Natural killer cell (primary cell): ENCODE measurements around the gene KRCC1. TPM values are rescaled to one million over a fixed set of nuclear protein-coding genes. Genes with fewer than 3 reads are reported as not detected.

Experiments used
- ATAC-seq, 3 donors: fragments of 150-1000 bp in 2 of 3; fragments of 200-7000 bp in 1 of 3; cut with Tn5 transposase; 1 replicate in 1 of 3; 2 replicates in 2 of 3; pipeline ENCODE4 v1.10.0; 2021; ENCODE audit warnings: mild to moderate bottlenecking in 2 of 3, moderate library complexity in 2 of 3
- DNase-seq, 2 donors: peaks; one replicate each; pipeline versions ENCODE4 v3.0.0 to v3.0.0-alpha.2; 2013 to 2021; ENCODE audit warnings: mixed read lengths in 1 of 2
- H3K27ac ChIP-seq: one replicate; pipeline ENCODE4 v1.5.1; 2013; ENCODE audit warnings: mild to moderate bottlenecking, low read length
- H3K27me3 ChIP-seq: one replicate; pipeline ENCODE4 v1.6.1; 2013; ENCODE audit warnings: low read length; ENCODE audit not compliant: control insufficient read depth, insufficient read depth
- H3K36me3 ChIP-seq: one replicate; pipeline ENCODE4 v1.6.1; 2013; ENCODE audit warnings: low read length; ENCODE audit not compliant: control insufficient read depth, insufficient read depth
- H3K4me1 ChIP-seq: one replicate; pipeline ENCODE4 v1.6.1; 2013; ENCODE audit warnings: low read length; ENCODE audit not compliant: control insufficient read depth, insufficient read depth
- H3K4me3 ChIP-seq: one replicate; pipeline ENCODE4 v1.5.1; 2013; ENCODE audit warnings: low read length
- H3K9me3 ChIP-seq: one replicate; pipeline ENCODE4 v1.6.1; 2013; ENCODE audit warnings: low read length; ENCODE audit not compliant: control insufficient read depth, insufficient read depth
- H3K27ac Mint-ChIP-seq, 2 donors: one replicate each; pipeline ENCODE4 v1.8.0; 2022; ENCODE audit warnings: mild to moderate bottlenecking in 2 of 2, mixed read lengths in 2 of 2, moderate library complexity in 1 of 2
- H3K27me3 Mint-ChIP-seq, 2 donors: one replicate each; pipeline ENCODE4 v1.8.0; 2022; ENCODE audit warnings: low read depth in 2 of 2, mixed read lengths in 2 of 2
- H3K36me3 Mint-ChIP-seq: one replicate; pipeline ENCODE4 v1.8.0; 2022; ENCODE audit warnings: mixed read lengths
- H3K4me1 Mint-ChIP-seq, 2 donors: one replicate each; pipeline ENCODE4 v1.8.0; 2022; ENCODE audit warnings: mixed read lengths in 2 of 2
- H3K4me3 Mint-ChIP-seq: one replicate; pipeline ENCODE4 v1.8.0; 2022; ENCODE audit warnings: mild to moderate bottlenecking, moderate library complexity, mixed read lengths
- H3K9me3 Mint-ChIP-seq, 2 donors: one replicate each; pipeline ENCODE4 v1.8.0; 2022; ENCODE audit warnings: mixed read lengths in 2 of 2
- CTCF ChIP-seq: fragments of 200-600 bp; IDR thresholded peaks from one replicate; pipeline ENCODE4 v1.8.0; 2022; ENCODE audit warnings: antibody characterized with exemption
- WGBS: methylation state at CpG from one replicate; pipeline ENCODE4 v1.1.7; 2013; ENCODE audit warnings: missing lambda C conversion rate; ENCODE audit not compliant: insufficient coverage; 5-methylcytosine and 5-hydroxymethylcytosine counted together
- intact Hi-C: fragments of 100-400 bp; cut with micrococcal nuclease; formaldehyde crosslinking; loops from one replicate; pipeline ENCODE4 v1.14.2; 2022
- total RNA-seq, 4 donors: library from RNA; stranded (reverse); fragments of 120-200 nt in 1 of 4; gene quantifications; one replicate each; pipeline versions ENCODE4 v1.2.3 to v1.2.4, GENCODE V29; 2013 to 2022

Gene KRCC1
- total RNA-seq, 3 donors from 2014 or later (not counting 1 experiment from before 2014, with no cell fraction given) = 9.0 to 17.0 (median 10.5) TPM

GRCh38 chr2:88088999-88089398 lies 33.4 kb upstream of the KRCC1 start:
- H3K4me3 ChIP-seq = no peak overlapping the region
- intact Hi-C loops = no loop called here
- no peak overlapping the region for H3K27ac ChIP-seq
- H3K4me1 Mint-ChIP-seq = no peaks in the 10 kb centered on the region
- peaks cover 0 to 3% of the 10 kb centered on the region in 2 donors for H3K27me3 Mint-ChIP-seq
- ATAC-seq = no peak
- no peak overlapping the region for H3K4me3 Mint-ChIP-seq
- no peaks in the 10 kb centered on the region for H3K9me3 Mint-ChIP-seq
- no peaks in the 10 kb centered on the region for H3K27me3 ChIP-seq
- no peaks in the 10 kb centered on the region for H3K36me3 ChIP-seq
- no peaks in the 10 kb centered on the region for H3K9me3 ChIP-seq
- no peak overlapping the region for H3K27ac Mint-ChIP-seq
- H3K36me3 Mint-ChIP-seq = no peaks in the 10 kb centered on the region
- no peak for DNase-seq
- no peak for TF ChIP-seq CTCF
- H3K4me1 ChIP-seq = no peaks in the 10 kb centered on the region
- 95% methylated on average over 2 of the region's 2 CpGs for WGBS

DNA sequence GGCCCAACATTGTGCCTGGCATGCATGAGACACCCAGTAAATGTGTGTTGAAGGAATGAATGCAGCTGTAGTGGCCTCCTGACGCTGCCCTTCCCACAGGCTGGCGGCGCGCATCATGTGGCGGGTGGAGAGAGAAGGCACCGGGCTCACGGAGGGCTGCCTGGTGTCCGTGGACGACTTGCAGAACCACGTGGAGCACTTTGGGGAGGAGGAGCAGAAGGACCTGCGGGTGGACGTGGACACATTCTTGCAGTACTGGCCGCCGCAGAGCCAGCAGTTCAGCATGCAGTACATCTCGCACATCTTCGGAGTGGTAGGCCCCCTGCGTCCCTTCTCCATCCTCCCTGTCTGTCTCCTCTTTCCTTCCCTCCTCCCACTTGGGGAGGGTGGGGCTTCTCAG lies 32.2 kb upstream of the KRCC1 start:
- no peaks in the 10 kb centered on the region for H3K27me3 Mint-ChIP-seq
- no peaks in the 10 kb centered on the region for H3K9me3 Mint-ChIP-seq
- Histone ChIP-seq H3K9me3 (no peaks in the 10 kb centered on the region), H3K4me1 (no peaks in the 10 kb centered on the region), H3K27me3 (no peaks in the 10 kb centered on the region), H3K4me3 (no peak overlapping the region), H3K27ac (no peak overlapping the region), H3K36me3 (no peaks in the 10 kb centered on the region)
- H3K4me1 Mint-ChIP-seq = no peaks in the 10 kb centered on the region
- no peak overlapping the region for H3K27ac Mint-ChIP-seq
- H3K4me3 Mint-ChIP-seq = no peak overlapping the region
- intact Hi-C loops = no loop called here
- 93% methylated on average over 14 of the region's 17 CpGs for WGBS
- TF ChIP-seq CTCF = no peak
- no peaks in the 10 kb centered on the region for H3K36me3 Mint-ChIP-seq
- no peak for DNase-seq
- ATAC-seq = no peak

DNA sequence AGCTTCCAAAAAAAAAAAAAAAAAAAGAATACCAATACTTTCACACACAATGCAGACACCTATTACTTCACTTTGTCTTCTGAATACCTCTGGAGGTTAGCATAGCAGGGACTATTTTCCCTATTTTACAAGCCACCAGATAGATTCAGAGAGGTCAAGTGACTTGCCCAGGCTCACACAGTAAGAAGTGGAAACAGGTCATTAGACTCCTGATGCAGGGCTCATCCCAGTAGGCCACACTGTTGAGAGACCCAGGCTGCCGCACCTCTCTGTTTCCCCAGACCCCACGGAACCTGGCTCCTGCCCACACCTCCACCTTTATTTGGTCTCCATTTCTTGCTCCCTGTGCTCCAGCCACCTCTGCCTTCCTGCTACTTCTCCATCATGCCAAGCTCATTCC lies 31.5 kb upstream of the KRCC1 start:
- 88% methylated on average over 2 of the region's 2 CpGs for WGBS
- H3K9me3 ChIP-seq = no peaks in the 10 kb centered on the region
- no peaks in the 10 kb centered on the region for H3K4me1 ChIP-seq
- no peaks in the 10 kb centered on the region for H3K27me3 ChIP-seq
- Mint-ChIP-seq H3K27me3 (peaks cover 0 to 2% of the 10 kb centered on the region in 2 donors), H3K4me1 (no peaks in the 10 kb centered on the region), H3K4me3 (no peak overlapping the region), H3K36me3 (no peaks in the 10 kb centered on the region), H3K9me3 (no peaks in the 10 kb centered on the region), H3K27ac (no peak overlapping the region)
- no peak overlapping the region for H3K27ac ChIP-seq
- ATAC-seq (no peak), DNase-seq (no peak)
- H3K36me3 ChIP-seq = no peaks in the 10 kb centered on the region
- intact Hi-C loops = no loop called here
- H3K4me3 ChIP-seq = no peak overlapping the region
- no peak for TF ChIP-seq CTCF

DNA sequence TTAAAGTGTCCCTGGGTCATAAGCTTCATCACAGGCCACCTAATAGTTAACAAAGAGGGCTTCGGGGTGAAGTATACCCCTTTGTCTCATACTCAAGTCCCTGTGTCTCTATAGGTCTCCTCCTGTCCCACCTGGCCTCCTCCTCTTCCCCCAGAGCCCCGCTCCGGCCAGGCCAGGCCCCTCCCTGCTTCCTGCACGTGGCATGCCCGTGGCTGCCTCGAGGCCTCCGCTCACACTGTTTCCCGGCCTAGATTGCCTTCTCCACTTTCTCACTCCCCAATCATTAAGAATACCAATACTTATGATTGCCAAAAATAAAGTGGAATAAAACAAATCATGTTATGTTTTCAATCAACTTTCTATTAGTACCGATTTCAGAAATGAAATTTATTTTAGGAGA lies 30.8 kb upstream of the KRCC1 start:
- no peak for ATAC-seq
- 90% methylated on average over 8 of the region's 9 CpGs for WGBS

More for the DNA sequence above, 30.8 kb upstream of the KRCC1 start:
- no peak overlapping the region for H3K27ac Mint-ChIP-seq
- no peak overlapping the region for H3K27ac ChIP-seq
- no peaks in the 10 kb centered on the region for H3K27me3 ChIP-seq
- intact Hi-C loops = no loop called here
- no peak overlapping the region for H3K4me3 ChIP-seq
- H3K9me3 Mint-ChIP-seq = no peaks in the 10 kb centered on the region
- H3K36me3 ChIP-seq = no peaks in the 10 kb centered on the region
- H3K4me1 ChIP-seq = no peaks in the 10 kb centered on the region
- no peaks in the 10 kb centered on the region for H3K4me1 Mint-ChIP-seq
- peaks cover 0 to 2% of the 10 kb centered on the region in 2 donors for H3K27me3 Mint-ChIP-seq
- H3K9me3 ChIP-seq = no peaks in the 10 kb centered on the region
- no peak overlapping the region for H3K4me3 Mint-ChIP-seq
- DNase-seq = no peak
- no peak for TF ChIP-seq CTCF
- H3K36me3 Mint-ChIP-seq = no peaks in the 10 kb centered on the region
